H1 (cell line): ENCODE results near the gene COL21A1. TPM values are rescaled to one million over a fixed set of nuclear protein-coding genes. Genes with fewer than 3 reads are reported as not detected.

Experiments
- ASH2L ChIP-seq: fragments of 200-600, 300-600 bp; sonication (generic); IDR thresholded peaks from one replicate; pipeline ENCODE4 v1.7.1; 2017; ENCODE audit warnings: low read length
- ATF2 ChIP-seq: IDR thresholded peaks from 2 replicates; pipeline ENCODE4 v1.6.1; 2012; ENCODE audit warnings: low read length, inconsistent platforms
- RAD21 ChIP-seq, 2 experiments: IDR thresholded peaks in 1 of 2; conservative IDR thresholded peaks in 1 of 2; 2 replicates each; pipeline ENCODE4 v1.6.1; 2011; ENCODE audit warnings: low read depth in 2 of 2, low read length in 2 of 2, improper control_type of control experiment in 1 of 2, inconsistent platforms in 1 of 2, mild to moderate bottlenecking in 1 of 2, moderate library complexity in 1 of 2
- SP4 ChIP-seq: IDR thresholded peaks from 2 replicates; pipeline ENCODE4 v1.6.1; 2012; ENCODE audit warnings: low read length, inconsistent platforms
- polyA plus RNA-seq, 7 experiments: library from polyadenylated mRNA; depleted of rRNA in 3 of 7; stranded (reverse) in 5 of 7; unstranded in 2 of 7; fragments of >200 nt in 5 of 7; fragments of 200-250 nt in 2 of 7; gene quantifications; 1 replicate in 5 of 7; 2 replicates in 1 of 7; 4 replicates in 1 of 7; pipeline versions ENCODE4 v1.2.1 to v1.2.3, GENCODE V29; 2011 to 2013; ENCODE audit warnings: missing spikeins in 2 of 7, mixed read lengths in 2 of 7
- total RNA-seq: library from RNA; stranded (reverse); fragmentation: NEBNext Ultra II Directional; extraction: Animal tissue kit (Norgen Biotek cat#: 25700); gene quantifications from 2 replicates; pipeline ENCODE4 v1.2.1, GENCODE V29; 2021

The COL21A1 gene
- total and polyA plus RNA-seq, 2 of the 8 experiments (the other 6 are each of a cell fraction or from before 2014, with no cell fraction given): 1.6 to 3.4 TPM

- TF ChIP-seq ATF2: no peak
- TF ChIP-seq ASH2L: no peak
- no peak for TF ChIP-seq SP4
- TF ChIP-seq RAD21 (IDR thresholded peaks at IDR 0.05 in 1 of 2, conservative IDR thresholded peaks at IDR 0.05 in 1 of 2; ENCODE audit: low read depth in 2 of 2, low read length in 2 of 2): no peak
- TF ChIP-seq, all 59 proteins: peak for 0
These were observed 153.6 kb downstream of the COL21A1 start (continued) for GRCh38 chr6:56093776-56094175.
